Measurements from ENCODE around the gene MATR3.

MATR3 gene

DNA sequence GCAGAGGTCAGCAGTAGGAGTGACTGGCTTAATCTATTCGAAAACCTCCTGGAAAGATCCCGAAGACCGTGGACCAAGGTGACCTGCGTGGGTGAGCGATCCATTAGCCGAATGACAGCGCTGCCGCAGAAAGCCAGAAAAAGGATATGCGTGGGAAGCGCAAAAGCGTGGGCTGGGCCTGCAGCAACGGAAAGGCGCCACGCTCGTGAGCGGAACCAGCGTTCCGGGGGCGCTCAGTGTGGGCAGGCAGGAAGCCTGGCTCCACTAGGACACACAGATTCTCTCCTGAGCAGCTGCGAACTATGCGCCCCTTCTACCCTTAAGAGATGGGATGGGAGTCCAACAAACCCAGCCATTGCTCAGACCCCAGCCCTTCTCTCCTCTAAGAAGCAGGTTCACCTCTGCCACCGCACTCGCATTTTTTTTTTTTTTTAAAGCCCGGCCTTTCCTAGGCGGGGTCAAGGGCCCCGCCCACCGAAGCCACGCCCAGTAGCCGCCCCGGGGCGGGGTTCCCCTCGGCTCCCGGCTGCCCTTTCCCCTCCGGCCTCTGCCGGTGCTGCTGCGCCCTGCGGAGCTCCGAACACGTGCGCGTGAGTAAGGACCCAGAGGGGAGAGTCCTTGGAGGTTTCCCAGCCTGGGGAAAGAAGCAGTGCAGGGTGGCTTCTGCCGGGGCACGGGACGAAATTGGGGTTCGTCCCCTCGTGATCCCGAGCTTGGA, 19.8 kb upstream of the MATR3 start:
- no peak for TF ChIP-seq CTCF (IDR thresholded peaks at IDR 0.05; ENCODE audit: extremely low read depth, missing control alignments)
- DNase-seq (ENCODE audit: low spot score): peak; percentile 94

DNA sequence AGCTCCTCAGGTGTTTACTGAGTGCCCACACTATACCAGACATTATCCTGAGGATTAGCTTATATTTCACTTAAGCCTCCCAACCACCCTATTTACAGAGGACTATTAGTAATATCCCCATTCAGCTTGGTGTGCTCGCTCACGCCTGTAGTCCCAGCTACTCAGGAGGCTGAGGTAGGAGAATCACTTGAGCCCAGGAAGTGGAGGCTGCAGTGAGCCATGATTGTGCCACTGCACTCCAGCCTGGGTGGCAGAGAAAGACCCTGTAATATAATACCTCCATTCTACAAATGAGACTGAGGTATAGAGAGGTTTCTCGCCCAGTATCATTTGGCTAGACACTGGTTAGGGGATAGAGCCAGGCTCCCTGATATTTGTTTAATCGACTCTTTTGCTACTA, 18.0 kb upstream of the MATR3 start:
- TF ChIP-seq CTCF (IDR thresholded peaks at IDR 0.05; ENCODE audit: extremely low read depth, missing control alignments): no peak
- DNase-seq (ENCODE audit: low spot score): no peak

GRCh38 chr5:139275956-139276355, 17.6 kb upstream of the MATR3 start:
- peak; percentile 42 for DNase-seq (ENCODE audit: low spot score)
- TF ChIP-seq CTCF (IDR thresholded peaks at IDR 0.05; ENCODE audit: extremely low read depth, missing control alignments): no peak

GRCh38 chr5:139276426-139276825, 17.1 kb upstream of the MATR3 start:
- TF ChIP-seq CTCF (IDR thresholded peaks at IDR 0.05; ENCODE audit: extremely low read depth, missing control alignments): no peak
- no peak for DNase-seq (ENCODE audit: low spot score)

DNA sequence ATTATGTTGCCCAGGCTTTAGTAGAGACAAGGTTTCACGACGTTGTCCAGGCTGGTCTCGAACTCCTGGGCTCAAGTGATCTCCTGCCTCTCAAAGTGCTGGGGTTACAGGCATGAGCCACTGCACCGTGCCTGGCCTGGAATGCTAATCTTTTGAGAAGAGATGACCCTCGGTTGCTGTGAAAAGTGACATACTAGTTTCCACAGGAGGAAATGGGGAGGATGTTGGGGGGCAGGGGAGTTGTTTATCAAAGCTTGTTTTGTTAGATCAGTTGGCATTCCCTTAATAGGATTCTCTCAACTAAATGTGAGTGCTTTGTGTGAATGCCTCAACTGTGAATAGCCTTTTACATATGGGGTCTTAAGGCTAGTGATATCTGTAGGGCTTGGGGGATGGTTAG, 16.4 kb upstream of the MATR3 start:
- no peak for DNase-seq (ENCODE audit: low spot score)
- no peak for TF ChIP-seq CTCF (IDR thresholded peaks at IDR 0.05; ENCODE audit: extremely low read depth, missing control alignments)

DNA sequence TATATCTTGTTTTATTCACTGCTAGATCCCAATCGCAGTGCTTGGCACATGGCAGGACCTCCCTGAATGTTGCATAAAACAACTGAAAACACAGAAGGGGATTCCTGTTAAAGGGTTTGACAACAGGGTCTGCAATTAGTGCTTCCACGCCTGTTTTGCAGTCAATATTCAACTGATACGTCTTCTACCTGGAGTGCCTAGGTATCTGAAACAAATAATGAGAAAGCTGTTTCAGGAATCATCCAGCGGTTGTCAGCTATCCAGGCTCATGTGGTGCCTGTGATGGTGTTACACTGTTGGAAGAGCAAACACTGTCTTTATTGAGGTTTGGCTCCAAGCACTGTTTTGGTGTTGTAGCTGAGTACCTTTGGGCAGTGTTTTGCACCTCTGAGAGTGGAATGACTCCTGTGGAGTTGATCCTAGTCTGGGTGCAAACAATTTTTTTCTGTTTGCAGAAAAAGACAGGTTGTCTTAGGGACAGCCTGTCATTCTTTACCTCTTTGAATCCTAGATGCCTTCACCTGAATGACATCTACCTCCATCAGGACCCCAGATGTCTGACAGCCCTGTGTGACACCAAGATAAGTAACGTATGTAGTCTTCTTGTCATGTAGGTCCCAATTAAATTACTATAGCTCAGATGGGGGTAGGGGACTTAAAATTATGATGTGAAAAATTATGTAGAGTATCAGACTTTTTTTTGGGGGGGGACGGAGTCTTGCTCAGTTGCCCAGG, 14.8 kb upstream of the MATR3 start:
- TF ChIP-seq CTCF (IDR thresholded peaks at IDR 0.05; ENCODE audit: extremely low read depth, missing control alignments): no peak
- DNase-seq (ENCODE audit: low spot score): no peak

DNA sequence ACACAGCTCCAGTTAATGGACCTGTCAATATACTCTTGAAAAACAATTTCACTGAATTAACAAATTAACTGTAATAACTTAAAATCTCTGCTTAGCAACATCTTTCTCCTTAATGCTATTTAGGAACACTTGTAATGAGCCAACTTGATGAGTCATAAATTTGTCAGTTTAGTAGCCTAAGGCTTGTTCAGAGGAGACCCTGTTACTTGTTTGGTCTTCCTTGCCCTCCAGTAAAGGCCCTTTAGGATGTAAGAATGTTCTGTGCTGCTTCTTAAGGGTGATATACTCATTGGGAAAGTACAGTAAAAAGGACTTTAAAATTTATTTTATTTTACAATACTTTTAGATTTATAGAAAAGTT, 11.4 kb upstream of the MATR3 start:
- no peak for TF ChIP-seq CTCF (IDR thresholded peaks at IDR 0.05; ENCODE audit: extremely low read depth, missing control alignments)
- no peak for DNase-seq (ENCODE audit: low spot score)

Data from GM20000 (cell line).